Stimulated activated memory B cell treated with anti-CD40 and anti-IgM and Interleukin-4, amounts not matched to agents 10 μg/mL and 1 μg/mL and 100 μg/mL, for 72 hours (primary cell): ENCODE data around the gene SMARCA2.
A peak's percentile ranks its signal among the peaks of the same experiment; 100 is the strongest.

Experiments
- ATAC-seq: fragments of 150-1000 bp; cut with Tn5 transposase; 2 replicates; pipeline ENCODE4 v1.10.0; 2021
- H3K27ac Mint-ChIP-seq: one replicate; pipeline ENCODE4 v1.8.0; 2022; ENCODE audit warnings: mild to moderate bottlenecking, mixed read lengths
- H3K27me3 Mint-ChIP-seq: one replicate; pipeline ENCODE4 v1.8.0; 2022; ENCODE audit warnings: mixed read lengths
- H3K36me3 Mint-ChIP-seq: one replicate; pipeline ENCODE4 v1.8.0; 2022; ENCODE audit warnings: mixed read lengths
- H3K4me1 Mint-ChIP-seq: one replicate; pipeline ENCODE4 v1.8.0; 2022; ENCODE audit warnings: mixed read lengths
- H3K4me3 Mint-ChIP-seq: one replicate; pipeline ENCODE4 v1.8.0; 2022; ENCODE audit warnings: mild to moderate bottlenecking, moderate library complexity, mixed read lengths
- H3K9me3 Mint-ChIP-seq: one replicate; pipeline ENCODE4 v1.8.0; 2022; ENCODE audit warnings: mixed read lengths

Gene SMARCA2

DNA sequence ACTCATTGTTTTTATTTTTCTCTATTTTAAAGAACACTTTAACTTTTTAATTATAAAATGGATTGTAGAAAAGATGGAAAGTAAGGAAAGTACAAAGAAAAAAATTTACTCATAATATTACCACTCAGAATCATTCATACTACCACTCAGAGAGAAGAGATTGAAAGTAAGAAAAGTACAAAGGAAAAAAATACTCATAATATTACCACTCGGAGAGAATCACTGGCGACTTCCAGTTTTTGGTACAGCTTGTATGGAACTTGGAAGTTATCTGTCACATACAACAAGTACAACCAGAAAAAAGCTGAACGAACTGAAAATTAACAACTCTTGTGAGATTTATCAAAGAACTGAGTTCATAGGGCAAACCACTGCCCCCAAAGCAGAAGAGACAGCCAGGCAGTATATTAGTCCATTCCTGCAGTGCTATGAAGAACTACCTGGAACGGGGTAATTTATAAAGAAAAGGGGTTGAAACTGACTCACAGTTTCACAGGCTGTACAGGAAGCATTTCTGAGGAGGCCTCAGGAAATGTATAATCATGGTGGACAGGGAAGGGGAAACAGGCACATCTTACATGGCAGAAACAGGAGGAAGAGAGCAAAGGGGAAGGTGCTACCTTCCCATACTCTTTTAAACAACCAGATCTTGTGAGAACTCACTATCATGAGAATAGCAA lies 183.9 kb downstream of the SMARCA2 start:
- ATAC-seq, result no peak
- Mint-ChIP-seq H3K36me3 (peaks cover 89% of the 10 kb centered on the region), H3K27me3 (no peaks in the 10 kb centered on the region), H3K27ac (no peak overlapping the region), H3K9me3 (peaks cover 28% of the 10 kb centered on the region), H3K4me3 (no peak overlapping the region), H3K4me1 (no peaks in the 10 kb centered on the region)

DNA sequence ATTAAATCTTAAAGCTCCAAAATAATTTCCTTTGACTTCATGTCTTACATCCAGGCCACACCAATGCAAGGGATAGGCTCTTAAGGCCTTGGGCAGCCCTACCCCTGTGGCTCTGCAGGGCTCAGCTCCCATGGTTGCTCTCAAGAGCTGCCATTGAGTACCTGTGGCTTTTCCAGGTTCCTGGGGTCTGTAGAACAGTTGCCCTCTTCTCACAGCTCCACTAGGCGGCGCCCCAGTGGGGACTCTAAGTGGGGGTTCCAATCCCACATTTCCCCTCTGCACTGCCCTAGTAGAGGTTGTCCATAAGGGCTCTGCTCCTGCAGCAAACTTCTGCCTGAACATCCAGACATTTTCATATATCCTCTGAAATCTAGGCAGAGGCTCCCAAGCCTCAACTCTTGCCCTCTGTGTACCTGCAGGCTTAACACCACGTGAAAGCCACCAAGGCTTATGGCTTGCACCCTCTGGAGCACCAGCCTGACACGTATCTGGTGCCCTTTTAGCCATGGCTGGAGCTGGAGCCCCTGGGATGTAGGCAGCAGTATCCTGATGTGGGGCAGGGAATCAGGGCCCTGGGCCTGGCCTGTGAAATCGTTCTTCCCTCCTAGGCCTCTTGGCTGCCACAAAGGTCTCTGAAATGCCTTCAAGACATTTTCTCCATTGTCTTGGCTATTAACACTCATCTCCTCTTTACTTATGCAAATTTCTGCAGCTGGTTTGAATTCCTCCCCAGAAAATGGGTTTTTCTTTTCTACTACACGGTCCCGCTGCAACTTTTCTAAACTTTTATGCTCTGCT lies 185.1 kb downstream of the SMARCA2 start:
- H3K27me3 Mint-ChIP-seq, result no peaks in the 10 kb centered on the region
- peaks cover 28% of the 10 kb centered on the region for H3K9me3 Mint-ChIP-seq
- H3K4me3 Mint-ChIP-seq, result no peak overlapping the region
- H3K27ac Mint-ChIP-seq, result no peak overlapping the region
- H3K4me1 Mint-ChIP-seq, result no peaks in the 10 kb centered on the region
- ATAC-seq, result no peak
- H3K36me3 Mint-ChIP-seq, result peaks cover 78% of the 10 kb centered on the region

DNA sequence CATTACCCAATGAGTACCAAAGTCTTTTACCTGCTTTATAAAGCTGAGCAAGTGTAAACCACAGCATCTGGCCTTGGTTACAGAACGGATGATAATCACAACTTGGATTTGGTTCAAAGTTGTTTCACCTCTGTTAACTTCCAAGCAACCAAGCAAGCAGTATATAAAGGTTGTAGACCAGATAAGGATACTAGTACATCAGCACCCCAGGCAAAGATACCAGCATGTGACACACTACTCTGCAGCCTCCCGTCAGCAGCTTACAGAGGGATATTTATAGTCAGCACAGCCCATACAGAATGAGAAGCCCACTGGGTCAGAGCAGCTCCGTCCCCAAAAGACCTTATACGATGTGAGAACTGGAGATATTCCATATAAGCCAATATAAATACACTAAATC lies 193.3 kb downstream of the SMARCA2 start:
- Mint-ChIP-seq H3K4me1 (peaks cover 10% of the 10 kb centered on the region), H3K36me3 (no peaks in the 10 kb centered on the region), H3K27me3 (no peaks in the 10 kb centered on the region), H3K27ac (no peak overlapping the region), H3K9me3 (peaks cover 4% of the 10 kb centered on the region), H3K4me3 (no peak overlapping the region)
- ATAC-seq, result no peak

DNA sequence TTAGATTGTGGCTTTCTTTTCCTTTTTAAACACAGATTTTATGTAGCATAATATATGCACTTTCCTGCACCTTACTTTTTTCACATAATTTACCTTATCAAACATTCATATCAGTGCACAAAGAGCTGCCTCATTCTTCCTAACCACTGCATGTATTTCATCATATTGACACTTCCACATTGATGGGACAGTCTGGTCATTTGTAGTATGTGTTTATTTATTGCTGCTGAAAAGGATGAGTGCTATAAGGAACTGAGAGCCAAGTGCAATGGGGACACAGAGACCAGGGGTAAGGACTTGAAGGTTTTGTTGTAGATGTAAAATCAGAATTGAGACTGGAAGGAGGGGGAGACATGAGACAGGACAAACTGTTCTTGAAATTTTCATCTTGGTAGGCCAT lies 193.8 kb downstream of the SMARCA2 start:
- ATAC-seq, result no peak
- H3K36me3 Mint-ChIP-seq, result no peaks in the 10 kb centered on the region
- no peaks in the 10 kb centered on the region for H3K27me3 Mint-ChIP-seq
- H3K27ac Mint-ChIP-seq, result peak overlapping the region; percentile 4
- H3K4me3 Mint-ChIP-seq, result no peak overlapping the region
- H3K4me1 Mint-ChIP-seq, result peaks cover 10% of the 10 kb centered on the region
- H3K9me3 Mint-ChIP-seq, result peaks cover 4% of the 10 kb centered on the region

DNA sequence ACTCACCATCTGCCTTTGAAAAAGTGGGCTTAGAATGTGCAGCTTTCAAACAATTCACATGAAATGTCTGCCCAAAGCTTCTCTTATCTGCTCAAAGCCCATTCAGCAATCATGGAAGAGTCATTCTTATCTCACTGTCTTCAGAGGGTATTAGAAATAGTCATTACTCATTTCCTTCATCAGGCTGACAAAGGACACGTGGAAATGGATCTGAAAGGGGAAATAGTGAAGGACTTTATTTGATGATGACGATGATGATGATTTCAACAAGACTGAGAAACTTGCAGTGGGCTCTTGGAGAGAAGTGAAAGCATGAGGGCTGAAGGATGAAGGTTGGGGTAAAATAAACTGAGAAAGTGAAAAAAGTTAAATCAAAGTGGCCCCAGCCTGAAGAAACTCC lies 194.3 kb downstream of the SMARCA2 start:
- peak overlapping the region; percentile 4 for H3K27ac Mint-ChIP-seq
- H3K4me1 Mint-ChIP-seq, result peaks cover 10% of the 10 kb centered on the region
- H3K9me3 Mint-ChIP-seq, result peaks cover 4% of the 10 kb centered on the region
- H3K4me3 Mint-ChIP-seq, result no peak overlapping the region
- H3K36me3 Mint-ChIP-seq, result no peaks in the 10 kb centered on the region
- no peaks in the 10 kb centered on the region for H3K27me3 Mint-ChIP-seq
- ATAC-seq, result peak; percentile 64

DNA sequence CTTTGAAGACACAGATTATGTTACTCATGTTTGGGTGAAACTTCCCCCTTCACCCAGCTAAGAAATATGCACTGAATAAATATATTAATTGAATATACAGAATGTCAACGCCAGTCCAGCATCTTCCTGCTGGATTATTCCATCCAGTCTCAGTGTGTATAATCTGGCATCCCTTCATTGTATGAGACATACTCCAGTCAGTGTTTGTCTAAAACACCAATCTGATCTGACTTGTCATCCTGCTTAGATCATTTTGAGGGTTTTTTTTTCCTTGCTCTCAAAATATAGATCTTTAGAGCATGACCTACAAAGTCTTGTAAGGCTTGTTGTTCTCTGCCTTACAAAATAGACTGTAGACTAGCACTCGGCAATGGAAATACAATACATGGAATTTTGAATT lies 195.1 kb downstream of the SMARCA2 start:
- ATAC-seq, result no peak
- Mint-ChIP-seq H3K27me3 (no peaks in the 10 kb centered on the region), H3K9me3 (peaks cover 4% of the 10 kb centered on the region), H3K36me3 (no peaks in the 10 kb centered on the region), H3K27ac (no peak overlapping the region), H3K4me3 (no peak overlapping the region), H3K4me1 (peaks cover 10% of the 10 kb centered on the region)

DNA sequence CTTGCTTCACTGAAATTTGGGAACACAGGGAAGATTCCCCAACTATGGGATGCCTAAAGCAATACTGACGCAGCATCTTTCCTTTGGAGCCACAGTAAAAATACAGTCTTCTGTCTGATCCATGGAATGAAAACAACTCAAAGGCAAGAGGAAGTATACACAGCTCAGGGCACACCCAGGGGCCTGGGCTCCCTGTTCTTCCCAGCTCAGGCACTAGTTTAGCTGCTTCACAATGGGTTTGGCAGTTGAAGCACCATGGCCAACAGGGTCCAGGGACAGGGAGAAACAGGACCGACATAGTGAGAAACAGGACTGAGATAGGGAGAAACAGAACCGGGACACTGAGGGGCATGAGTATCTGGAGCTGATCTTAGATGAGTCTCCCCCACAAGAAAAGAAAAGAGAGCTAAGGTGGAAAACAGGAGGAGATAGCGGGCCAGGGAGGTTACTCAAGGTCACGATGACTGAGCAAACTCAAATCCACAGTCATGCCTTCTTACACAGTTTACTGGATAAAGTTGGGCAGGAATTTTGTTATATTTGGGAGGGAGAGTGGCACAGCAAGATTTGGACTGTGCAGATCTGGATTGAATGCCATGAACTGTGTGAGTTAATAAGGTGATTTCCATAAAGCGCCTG lies 198.8 kb downstream of the SMARCA2 start:
- no peaks in the 10 kb centered on the region for H3K36me3 Mint-ChIP-seq
- H3K27me3 Mint-ChIP-seq, result no peaks in the 10 kb centered on the region
- peaks cover 4% of the 10 kb centered on the region for H3K9me3 Mint-ChIP-seq
- no peak overlapping the region for H3K4me3 Mint-ChIP-seq
- no peak for ATAC-seq
- peaks cover 8% of the 10 kb centered on the region for H3K4me1 Mint-ChIP-seq
- H3K27ac Mint-ChIP-seq, result no peak overlapping the region

DNA sequence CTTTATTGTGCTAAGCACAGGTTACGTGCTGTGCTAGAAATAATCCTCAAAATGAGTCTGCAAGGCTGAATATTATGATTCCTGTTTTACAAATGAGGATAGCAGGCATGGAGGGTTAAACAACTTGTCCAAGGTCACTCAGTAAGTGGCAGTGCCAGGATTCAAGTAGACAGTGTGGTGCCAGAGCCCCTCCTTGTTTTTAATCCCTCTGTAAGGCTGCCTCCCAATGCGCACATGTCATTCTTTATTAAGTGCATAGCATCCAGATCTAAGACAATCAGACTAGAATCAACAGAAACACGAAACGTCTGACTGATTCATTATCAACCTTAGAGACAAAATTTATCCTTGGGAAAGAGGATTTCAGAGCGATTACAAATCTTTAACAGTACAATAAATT lies 199.6 kb downstream of the SMARCA2 start:
- H3K27me3 Mint-ChIP-seq, result no peaks in the 10 kb centered on the region
- peaks cover under 1% of the 10 kb centered on the region for H3K4me1 Mint-ChIP-seq
- H3K36me3 Mint-ChIP-seq, result no peaks in the 10 kb centered on the region
- ATAC-seq, result no peak
- no peak overlapping the region for H3K4me3 Mint-ChIP-seq
- H3K9me3 Mint-ChIP-seq, result peaks cover 4% of the 10 kb centered on the region
- no peak overlapping the region for H3K27ac Mint-ChIP-seq

DNA sequence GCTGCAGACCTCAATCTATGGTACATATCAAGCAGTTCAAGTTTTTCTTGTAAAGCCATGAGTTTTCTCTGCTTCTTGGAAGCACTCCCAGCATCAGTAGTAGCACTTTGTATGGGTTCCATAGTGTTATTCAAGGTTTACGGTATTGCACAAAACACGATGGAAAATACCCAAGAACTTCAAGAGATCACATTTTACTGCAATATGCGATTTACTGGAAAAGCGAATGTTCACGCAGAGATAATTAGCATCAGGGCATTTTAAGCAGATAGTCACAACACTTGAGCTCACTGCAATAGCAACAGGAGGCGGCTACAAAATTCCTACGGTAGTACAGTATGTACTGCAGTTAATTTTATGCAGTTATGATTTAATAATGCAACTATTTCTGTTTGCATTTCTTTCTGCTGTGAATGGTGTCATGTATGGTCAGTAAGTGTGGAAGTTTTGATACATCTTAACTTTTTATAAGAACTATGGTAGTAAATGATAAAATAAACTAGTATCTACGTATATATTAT lies 200.8 kb downstream of the SMARCA2 start:
- no peaks in the 10 kb centered on the region for H3K4me1 Mint-ChIP-seq
- no peak overlapping the region for H3K27ac Mint-ChIP-seq
- ATAC-seq, result no peak
- H3K27me3 Mint-ChIP-seq, result no peaks in the 10 kb centered on the region
- no peaks in the 10 kb centered on the region for H3K36me3 Mint-ChIP-seq
- no peak overlapping the region for H3K4me3 Mint-ChIP-seq
- H3K9me3 Mint-ChIP-seq, result peaks cover 4% of the 10 kb centered on the region

GRCh38 chr9:2216591-2216990 lies 201.4 kb downstream of the SMARCA2 start:
- H3K9me3 Mint-ChIP-seq, result peaks cover 2% of the 10 kb centered on the region
- H3K4me1 Mint-ChIP-seq, result no peaks in the 10 kb centered on the region
- ATAC-seq, result no peak
- H3K4me3 Mint-ChIP-seq, result no peak overlapping the region
- no peaks in the 10 kb centered on the region for H3K36me3 Mint-ChIP-seq
- no peaks in the 10 kb centered on the region for H3K27me3 Mint-ChIP-seq
- H3K27ac Mint-ChIP-seq, result no peak overlapping the region

DNA sequence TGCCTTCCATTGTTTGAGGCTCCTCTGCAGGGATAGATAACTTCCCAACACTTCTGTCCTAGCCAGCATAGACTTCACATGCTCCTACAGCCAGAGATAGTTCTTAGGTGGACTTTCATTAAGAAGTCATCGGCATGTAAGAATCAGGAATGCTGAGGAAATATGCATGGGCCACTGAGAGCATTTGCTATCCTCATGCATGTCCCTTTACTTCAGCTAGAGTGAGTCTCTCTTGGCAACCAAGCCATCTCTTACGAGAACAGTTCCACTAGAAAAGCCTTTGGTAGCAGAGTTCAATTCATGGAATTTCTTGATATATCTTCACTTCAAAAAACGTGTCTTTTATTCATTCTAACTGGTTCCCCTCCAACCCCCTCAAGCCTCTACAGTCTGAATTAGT lies 202.4 kb downstream of the SMARCA2 start:
- H3K4me1 Mint-ChIP-seq, result no peaks in the 10 kb centered on the region
- no peak overlapping the region for H3K27ac Mint-ChIP-seq
- H3K9me3 Mint-ChIP-seq, result peaks cover 1% of the 10 kb centered on the region
- H3K27me3 Mint-ChIP-seq, result no peaks in the 10 kb centered on the region
- H3K36me3 Mint-ChIP-seq, result no peaks in the 10 kb centered on the region
- H3K4me3 Mint-ChIP-seq, result no peak overlapping the region
- ATAC-seq, result no peak

DNA sequence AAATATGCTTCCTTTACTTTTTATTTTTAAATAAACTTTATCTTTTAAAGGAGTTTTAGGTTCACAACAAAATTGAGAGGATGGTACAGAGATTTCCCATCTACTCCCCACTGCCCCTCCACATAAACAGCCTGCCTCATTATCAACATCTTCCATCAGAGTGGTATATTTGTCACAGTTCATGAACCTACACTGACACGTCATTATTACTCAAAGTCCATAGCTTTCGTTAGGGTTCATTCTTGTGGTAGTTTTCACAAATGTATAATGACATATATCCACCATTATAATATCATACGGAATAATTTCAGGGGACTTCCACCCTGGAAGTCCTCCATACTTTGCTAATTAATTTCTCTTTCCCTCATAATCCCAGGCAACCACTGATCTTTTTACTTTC lies 204.9 kb downstream of the SMARCA2 start:
- no peaks in the 10 kb centered on the region for H3K36me3 Mint-ChIP-seq
- peaks cover 2% of the 10 kb centered on the region for H3K9me3 Mint-ChIP-seq
- no peaks in the 10 kb centered on the region for H3K4me1 Mint-ChIP-seq
- ATAC-seq, result no peak
- H3K27me3 Mint-ChIP-seq, result no peaks in the 10 kb centered on the region
- H3K27ac Mint-ChIP-seq, result no peak overlapping the region
- no peak overlapping the region for H3K4me3 Mint-ChIP-seq

DNA sequence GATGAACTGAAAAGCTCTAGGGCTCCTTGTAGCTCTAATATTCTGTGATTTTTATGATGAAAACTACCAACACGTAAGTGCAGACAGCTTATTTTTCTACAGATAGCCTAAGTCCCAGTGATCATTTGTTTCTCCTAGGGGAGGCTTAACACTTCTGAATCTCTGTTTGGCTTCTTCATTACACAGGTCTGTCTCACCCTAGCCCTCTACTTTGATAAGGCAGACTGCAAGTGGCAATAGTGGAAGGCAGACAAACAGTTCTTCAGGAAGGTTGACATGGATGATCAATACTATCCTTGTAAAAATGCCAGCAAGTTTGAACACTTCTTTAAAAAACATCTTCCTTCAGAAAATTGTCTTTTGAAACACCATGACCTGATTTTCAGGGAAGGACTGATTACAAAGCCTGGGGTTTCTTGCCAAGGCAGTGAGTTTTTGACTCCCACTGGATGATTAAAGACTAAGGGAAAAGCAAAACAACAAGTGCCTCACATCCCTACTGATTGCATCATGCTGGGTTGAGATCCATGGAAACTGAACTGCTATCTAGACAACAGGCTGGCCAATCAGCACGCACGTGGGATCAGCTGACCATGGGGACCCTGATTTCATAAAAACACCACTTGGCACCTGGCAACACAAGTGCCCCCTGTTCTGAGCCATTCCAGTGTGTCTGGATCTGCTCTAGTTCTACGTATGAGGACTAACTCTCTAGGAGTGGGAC lies 212.2 kb downstream of the SMARCA2 start:
- no peak for ATAC-seq
- no peaks in the 10 kb centered on the region for H3K36me3 Mint-ChIP-seq
- H3K4me3 Mint-ChIP-seq, result no peak overlapping the region
- no peak overlapping the region for H3K27ac Mint-ChIP-seq
- H3K27me3 Mint-ChIP-seq, result no peaks in the 10 kb centered on the region
- H3K4me1 Mint-ChIP-seq, result peaks cover 19% of the 10 kb centered on the region
- H3K9me3 Mint-ChIP-seq, result peaks cover 2% of the 10 kb centered on the region

GRCh38 chr9:2228132-2228531 lies 213.0 kb downstream of the SMARCA2 start:
- no peaks in the 10 kb centered on the region for H3K9me3 Mint-ChIP-seq
- no peak overlapping the region for H3K27ac Mint-ChIP-seq
- peaks cover 19% of the 10 kb centered on the region for H3K4me1 Mint-ChIP-seq
- H3K4me3 Mint-ChIP-seq, result no peak overlapping the region
- no peaks in the 10 kb centered on the region for H3K36me3 Mint-ChIP-seq
- no peak for ATAC-seq
- no peaks in the 10 kb centered on the region for H3K27me3 Mint-ChIP-seq

- ATAC-seq, result no peak
- Mint-ChIP-seq H3K4me1 (peaks cover 19% of the 10 kb centered on the region), H3K27ac (peak overlapping the region; percentile 51), H3K4me3 (no peak overlapping the region), H3K27me3 (no peaks in the 10 kb centered on the region), H3K36me3 (no peaks in the 10 kb centered on the region), H3K9me3 (no peaks in the 10 kb centered on the region)
Observed at GRCh38 chr9:2228641-2229040, 213.5 kb downstream of the SMARCA2 start.
